ENCODE results near the gene PLXNB2. TPM values are rescaled to one million over a fixed set of nuclear protein-coding genes. Genes with fewer than 3 reads are reported as not detected.

PLXNB2 gene
- total RNA-seq, 1 experiment from 2014 or later = 236 TPM

GRCh38 chr22:50253941-50254340 lies 53.5 kb downstream of the PLXNB2 start:
- RAD21 ChIA-PET (ENCODE audit: low non-redundant PET in 1 of 2, low total read pairs in 2 of 2, uncharacterized antibody in 2 of 2, unreplicated experiment in 2 of 2) = no interaction called here
- peaks cover 24% of the 10 kb centered on the region for H3K79me2 ChIP-seq (ENCODE audit: insufficient read depth, low read length)
- H3K4me3 ChIP-seq (replicated peaks in 1 of 2; ENCODE audit: low read depth in 1 of 2, low read length in 2 of 2) = no peak overlapping the region
- H3K4me1 ChIP-seq (ENCODE audit: control insufficient read depth in 1 of 2, insufficient read depth in 2 of 2, low read length in 2 of 2) = peaks cover 7 to 30% of the 10 kb centered on the region in 2 experiments; a peak in 3 of 4 replicates
- ATAC-seq (no peak), DNase-seq (ENCODE audit: low read depth, low spot score) (no peak)
- intact Hi-C loops (cut with micrococcal nuclease) = loop anchor here (5.0 kb wide), 1 partner anchor 243 kb away; no protein-coding TSS in a partner anchor
- no peaks in the 10 kb centered on the region for H3K9me2 ChIP-seq (ENCODE audit: insufficient read depth)
- no peak overlapping the region for H3K9ac ChIP-seq (ENCODE audit: low read length)
- no peaks in the 10 kb centered on the region for H3K9me3 ChIP-seq (ENCODE audit: control insufficient read depth in 1 of 2, insufficient read depth in 1 of 2, low read depth in 1 of 2, low read length in 2 of 2)
- H3K36me3 ChIP-seq (ENCODE audit: control insufficient read depth in 1 of 2, insufficient read depth in 2 of 2, low read length in 2 of 2) = peaks cover 0 to 11% of the 10 kb centered on the region in 2 experiments; a peak in 2 of 4 replicates
- H2AFZ ChIP-seq (ENCODE audit: low read depth, low read length, poor library complexity, severe bottlenecking) = no peak overlapping the region
- no peaks in the 10 kb centered on the region for H4K20me1 ChIP-seq (ENCODE audit: insufficient read depth)
- POLR2A ChIA-PET = no interaction called here
- H3K27ac ChIP-seq (ENCODE audit: low read depth, low read length) = no peak overlapping the region; the same call in 1 of the 2 replicates
- no TSS peak for BruUV-seq (replicated peaks)
- no peak overlapping the region for H3K4me2 ChIP-seq (ENCODE audit: low read length)
- H3K27me3 ChIP-seq (ENCODE audit: insufficient read depth, low read length) = no peaks in the 10 kb centered on the region
- CTCF ChIA-PET = interaction anchor here (1.1 kb wide), 1 partner anchor 10 kb away, joined by 3 read pairs; no protein-coding TSS in a partner anchor
- TF ChIP-seq POLR2A (IDR thresholded peaks at IDR 0.05; ENCODE audit: borderline replicate concordance, extremely low read depth, insufficient read depth, insufficient read length) (no peak), EZH2phosphoT487 (IDR thresholded peaks at IDR 0.05; ENCODE audit: borderline replicate concordance) (no peak), MAX (IDR thresholded peaks at IDR 0.05) (no peak), EGR1 (IDR thresholded peaks at IDR 0.05; ENCODE audit: low read depth) (no peak), FOSL1 (IDR thresholded peaks at IDR 0.05; ENCODE audit: low read depth) (no peak), ZNF274 (IDR thresholded peaks at IDR 0.05; ENCODE audit: low read depth, low read length) (no peak), RAD21 (IDR thresholded peaks at IDR 0.05; ENCODE audit: low read depth) (no peak), POLR2AphosphoS5 (IDR thresholded peaks at IDR 0.05; ENCODE audit: low read depth, low read length) (no peak), YY1 (IDR thresholded peaks at IDR 0.05; ENCODE audit: extremely low read depth, insufficient replicate concordance, low read depth, low read length) (no peak), TCF7L2 (IDR thresholded peaks at IDR 0.05; ENCODE audit: borderline replicate concordance, extremely low read depth, insufficient read depth, insufficient read length) (no peak), ATF3 (IDR thresholded peaks at IDR 0.05) (no peak), ZFX (IDR thresholded peaks at IDR 0.05) (no peak), EZH2 (IDR thresholded peaks at IDR 0.05) (no peak), CBX3 (IDR thresholded peaks at IDR 0.05; ENCODE audit: low read depth) (no peak), JUND (IDR thresholded peaks at IDR 0.05) (no peak), SRF (IDR thresholded peaks at IDR 0.05; ENCODE audit: low read depth) (no peak), SIN3A (IDR thresholded peaks at IDR 0.05; ENCODE audit: low read depth) (no peak), SP1 (IDR thresholded peaks at IDR 0.05; ENCODE audit: low read depth) (no peak)
